ENCODE results near the gene CYP26B1.

DNA sequence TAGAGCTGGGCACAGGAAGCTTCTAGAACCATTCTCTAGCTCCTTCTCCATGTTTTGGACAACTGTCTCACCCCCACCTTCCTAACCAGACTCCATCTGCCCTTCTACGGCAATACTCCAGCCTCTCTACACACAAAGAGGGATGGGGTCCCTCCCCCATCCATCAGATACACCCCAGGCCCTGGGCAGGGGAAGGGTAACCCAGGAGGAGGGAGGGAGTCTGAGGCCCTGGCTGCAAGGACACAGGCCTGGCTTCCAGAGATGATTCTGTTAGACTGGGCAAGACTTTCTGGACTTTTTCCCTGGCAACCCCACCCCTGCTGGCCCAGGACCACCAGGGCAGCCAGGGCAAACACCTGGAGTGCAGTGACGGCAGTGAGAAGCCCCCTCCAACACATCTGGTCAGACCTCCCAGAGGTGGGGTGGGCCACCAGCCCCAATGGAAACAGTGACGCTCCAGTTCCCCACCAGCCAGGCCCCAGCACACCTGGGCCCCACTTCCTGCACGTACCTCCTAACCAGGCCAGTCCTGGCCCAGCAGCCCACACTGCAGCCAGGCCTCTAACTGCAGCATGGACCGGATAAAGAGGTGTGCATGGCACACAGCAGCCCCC, 6.5 kb downstream of the CYP26B1 start:
- TF ChIP-seq CTCF (IDR thresholded peaks at IDR 0.05) (no peak), EP300 (IDR thresholded peaks at IDR 0.05; ENCODE audit: low read depth) (no peak), POLR2AphosphoS5 (IDR thresholded peaks at IDR 0.05) (no peak)
